ENCODE measurements around the gene BEST1. TPM values are rescaled to one million over a fixed set of nuclear protein-coding genes. Genes with fewer than 3 reads are reported as not detected.

BEST1 gene
- polyA plus RNA-seq, 2 of the 4 experiments (the other 2 are of a cell fraction): 1.2 to 1.9 TPM

DNA sequence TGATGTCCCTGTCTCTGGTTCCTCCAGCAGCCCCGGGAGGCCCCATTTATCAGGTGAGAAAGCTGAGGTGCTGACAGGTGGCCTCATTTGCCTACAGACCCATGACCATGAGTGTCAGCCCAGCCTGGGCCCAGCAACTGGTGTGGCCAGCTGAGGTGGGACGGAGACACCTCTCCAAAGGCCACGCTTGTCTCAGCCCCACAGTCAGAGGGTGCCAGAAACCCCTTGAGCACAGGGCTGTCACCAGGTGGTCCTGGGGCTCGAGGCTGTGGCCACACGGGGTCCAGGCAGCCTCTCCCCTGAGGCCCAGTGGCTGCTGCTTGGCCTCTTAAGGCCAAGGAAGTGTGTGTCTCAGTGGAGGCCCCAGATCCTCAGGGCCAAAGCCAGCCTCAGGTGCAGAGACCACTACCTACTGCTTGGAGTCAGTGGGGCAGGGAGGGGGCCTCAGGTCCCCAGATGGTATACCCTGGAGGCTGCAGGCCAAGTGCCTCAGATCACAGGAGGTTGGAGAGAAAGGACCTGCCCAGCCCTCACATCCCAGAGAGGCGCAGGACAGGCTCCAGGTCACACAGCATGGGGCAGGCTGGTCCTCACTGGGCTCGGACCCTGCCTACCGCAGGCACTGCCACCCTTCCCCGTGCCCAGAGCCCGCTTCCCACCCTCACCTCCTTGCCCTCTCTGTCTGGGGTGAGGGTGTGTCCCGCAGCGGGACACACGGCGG is 44.2 kb upstream of the BEST1 start:
- ATAC-seq: no peak
- H3K4me1 ChIP-seq: no peaks in the 10 kb centered on the region
- H3K9me3 ChIP-seq: no peaks in the 10 kb centered on the region
- no peak for DNase-seq (ENCODE audit: low read depth in 1 of 2, low spot score in 1 of 2)
- 85% methylated on average over 11 of the region's 14 CpGs for WGBS (ENCODE audit: missing lambda C conversion rate)
- no peak overlapping the region for H3K4me2 ChIP-seq
- CTCF ChIA-PET: interaction anchor here (1.2 to 19.8 kb wide), 4 partner anchors 9 to 201 kb away, joined by 4 to 565 read pairs (median 218); partner anchors contain the start of gene BEST1
- POLR2A ChIA-PET: interaction anchor here (1.0 kb wide), 1 partner anchor 38 kb away, joined by 3 read pairs; no protein-coding TSS in a partner anchor
- no peak for FAIRE-seq
- no peak for TF ChIP-seq REST (IDR thresholded peaks at IDR 0.05)
- TF ChIP-seq, protein P1, sequence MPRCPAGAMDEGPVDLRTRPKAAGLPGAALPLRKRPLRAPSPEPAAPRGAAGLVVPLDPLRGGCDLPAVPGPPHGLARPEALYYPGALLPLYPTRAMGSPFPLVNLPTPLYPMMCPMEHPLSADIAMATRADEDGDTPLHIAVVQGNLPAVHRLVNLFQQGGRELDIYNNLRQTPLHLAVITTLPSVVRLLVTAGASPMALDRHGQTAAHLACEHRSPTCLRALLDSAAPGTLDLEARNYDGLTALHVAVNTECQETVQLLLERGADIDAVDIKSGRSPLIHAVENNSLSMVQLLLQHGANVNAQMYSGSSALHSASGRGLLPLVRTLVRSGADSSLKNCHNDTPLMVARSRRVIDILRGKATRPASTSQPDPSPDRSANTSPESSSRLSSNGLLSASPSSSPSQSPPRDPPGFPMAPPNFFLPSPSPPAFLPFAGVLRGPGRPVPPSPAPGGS (IDR thresholded peaks at IDR 0.05): no peak
- TF ChIP-seq NPAS2 (CRISPR knock-in tag; IDR thresholded peaks at IDR 0.05; ENCODE audit: borderline replicate concordance): no peak
- no peak for TF ChIP-seq RAD21 (conservative IDR thresholded peaks at IDR 0.05 in 1 of 2, IDR thresholded peaks at IDR 0.05 in 1 of 2)
- TF ChIP-seq POLR2AphosphoS2 (conservative IDR thresholded peaks at IDR 0.05; ENCODE audit: low read length): no peak
- TF ChIP-seq CBX8 (IDR thresholded peaks at IDR 0.05): no peak
- TF ChIP-seq TP53 (CRISPR knock-in tag; IDR thresholded peaks at IDR 0.05): no peak
- TF ChIP-seq, protein P2, sequence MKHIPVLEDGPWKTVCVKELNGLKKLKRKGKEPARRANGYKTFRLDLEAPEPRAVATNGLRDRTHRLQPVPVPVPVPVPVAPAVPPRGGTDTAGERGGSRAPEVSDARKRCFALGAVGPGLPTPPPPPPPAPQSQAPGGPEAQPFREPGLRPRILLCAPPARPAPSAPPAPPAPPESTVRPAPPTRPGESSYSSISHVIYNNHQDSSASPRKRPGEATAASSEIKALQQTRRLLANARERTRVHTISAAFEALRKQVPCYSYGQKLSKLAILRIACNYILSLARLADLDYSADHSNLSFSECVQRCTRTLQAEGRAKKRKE (CRISPR knock-in tag; IDR thresholded peaks at IDR 0.05; ENCODE audit: low read depth): no peak
- TF ChIP-seq KDM1A (IDR thresholded peaks at IDR 0.05; ENCODE audit: low read depth): no peak
- TF ChIP-seq CHD4 (IDR thresholded peaks at IDR 0.05; ENCODE audit: borderline replicate concordance): no peak
- no peak for TF ChIP-seq MAZ (IDR thresholded peaks at IDR 0.05; ENCODE audit: borderline replicate concordance, low read depth, low read length)
- TF ChIP-seq RCOR1 (IDR thresholded peaks at IDR 0.05; ENCODE audit: low read depth, low read length): no peak
- TF ChIP-seq, protein P3, sequence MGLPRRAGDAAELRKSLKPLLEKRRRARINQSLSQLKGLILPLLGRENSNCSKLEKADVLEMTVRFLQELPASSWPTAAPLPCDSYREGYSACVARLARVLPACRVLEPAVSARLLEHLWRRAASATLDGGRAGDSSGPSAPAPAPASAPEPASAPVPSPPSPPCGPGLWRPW (IDR thresholded peaks at IDR 0.05): no peak
- no peak for TF ChIP-seq FOXS1 (CRISPR knock-in tag; IDR thresholded peaks at IDR 0.05)
- no peak for TF ChIP-seq EP300 (IDR thresholded peaks at IDR 0.05)
- TF ChIP-seq RFX5 (IDR thresholded peaks at IDR 0.05): no peak
- TF ChIP-seq MYC (IDR thresholded peaks at IDR 0.05; ENCODE audit: borderline replicate concordance, low read length): no peak
- no peak for TF ChIP-seq SMC3 (IDR thresholded peaks at IDR 0.05)
- TF ChIP-seq GATA3 (IDR thresholded peaks at IDR 0.05; ENCODE audit: borderline replicate concordance): no peak
- TF ChIP-seq, protein P4, sequence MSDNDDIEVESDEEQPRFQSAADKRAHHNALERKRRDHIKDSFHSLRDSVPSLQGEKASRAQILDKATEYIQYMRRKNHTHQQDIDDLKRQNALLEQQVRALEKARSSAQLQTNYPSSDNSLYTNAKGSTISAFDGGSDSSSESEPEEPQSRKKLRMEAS (IDR thresholded peaks at IDR 0.05): no peak
- H3K4me3 ChIP-seq: no peak overlapping the region
- H3K27ac ChIP-seq: no peak overlapping the region

DNA sequence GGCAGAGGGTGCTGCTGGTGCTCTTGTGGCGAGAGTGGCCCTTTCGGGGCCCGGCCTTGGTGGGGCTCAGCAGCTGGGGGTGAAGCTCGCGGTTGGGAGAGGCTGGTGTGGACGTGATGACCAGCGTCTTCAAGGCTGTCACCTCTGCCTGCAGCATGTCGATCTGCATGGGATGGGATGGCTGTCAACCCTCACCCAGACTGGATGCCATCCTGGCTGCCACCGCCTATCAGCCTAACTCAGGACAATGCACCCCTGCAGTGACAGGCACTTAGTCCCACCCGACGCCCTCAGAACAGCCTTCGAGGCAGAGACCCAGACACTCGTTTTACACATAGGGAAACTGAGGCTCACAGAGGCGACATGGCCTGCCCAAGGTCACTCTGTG is 43.6 kb upstream of the BEST1 start:
- Histone ChIP-seq H3K27ac (no peak overlapping the region), H3K4me3 (no peak overlapping the region), H3K9me3 (no peaks in the 10 kb centered on the region), H3K4me2 (no peak overlapping the region), H3K4me1 (no peaks in the 10 kb centered on the region)
- DNase-seq (ENCODE audit: low read depth in 1 of 2, low spot score in 1 of 2): no peak
- TF ChIP-seq RAD21 (conservative IDR thresholded peaks at IDR 0.05 in 1 of 2, IDR thresholded peaks at IDR 0.05 in 1 of 2): no peak
- no peak for TF ChIP-seq KDM1A (IDR thresholded peaks at IDR 0.05; ENCODE audit: low read depth)
- TF ChIP-seq TFCP2L1 (CRISPR knock-in tag; IDR thresholded peaks at IDR 0.05): no peak
- TF ChIP-seq EP300 (IDR thresholded peaks at IDR 0.05): no peak
- TF ChIP-seq CBX2 (IDR thresholded peaks at IDR 0.05; ENCODE audit: borderline replicate concordance, low read depth): no peak
- ATAC-seq: no peak
- 76% methylated on average over 14 of the region's 14 CpGs for WGBS (ENCODE audit: missing lambda C conversion rate)
- FAIRE-seq: no peak
- ChIA-PET POLR2A (no interaction called here), CTCF (interaction anchor here (1.2 to 19.8 kb wide), 5 partner anchors 7 to 175 kb away, joined by 4 to 565 read pairs (median 198); partner anchors contain the start of gene BEST1)

Measured in A549 (cell line).